ENCODE measurements around the gene TMEM51.
"Not testable (repeated sequence)": the region's sequence is repeated elsewhere in the genome, so short reads cannot be mapped to it uniquely, and the experiment has no call there.

The TMEM51 gene

DNA sequence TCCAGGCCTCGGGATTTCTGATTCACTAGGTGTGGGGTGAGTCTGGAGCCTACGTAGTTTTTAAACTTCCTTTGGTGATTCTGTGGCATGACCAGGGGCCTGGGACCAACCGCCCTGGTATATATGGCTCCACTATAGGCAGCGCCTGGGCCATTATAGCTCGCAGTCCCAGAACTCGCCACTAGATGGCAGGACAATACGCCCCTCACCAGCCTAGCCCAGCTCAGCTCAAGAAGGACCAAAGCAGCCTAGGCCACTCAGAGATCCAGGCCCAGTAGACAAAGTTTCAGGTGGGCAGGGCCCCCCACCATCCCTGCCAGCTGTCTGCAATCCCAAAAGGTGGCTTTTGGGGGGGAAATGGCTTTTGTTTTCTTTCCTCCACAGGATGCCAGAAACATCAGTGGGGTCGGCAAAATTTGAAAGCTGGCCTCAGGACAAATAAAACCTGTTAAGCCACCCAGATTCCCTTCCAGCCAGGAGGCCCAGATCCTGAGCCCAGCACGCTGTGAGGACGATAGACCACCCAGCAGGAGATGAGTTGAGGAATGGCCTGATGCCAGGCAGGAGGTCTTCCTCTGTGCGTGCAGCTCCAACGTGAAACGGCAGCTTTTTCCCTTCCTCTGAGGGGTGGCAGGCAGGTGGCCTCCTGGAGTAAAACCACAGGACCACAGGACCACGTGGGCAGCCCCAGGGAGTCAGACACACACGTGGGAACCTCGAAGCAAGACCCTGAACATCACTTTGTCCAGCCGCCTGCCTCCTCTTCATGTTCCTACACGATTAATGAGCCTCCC lies 24.8 kb upstream of the TMEM51 start:
- DNase-seq, result peak; percentile 74

DNA sequence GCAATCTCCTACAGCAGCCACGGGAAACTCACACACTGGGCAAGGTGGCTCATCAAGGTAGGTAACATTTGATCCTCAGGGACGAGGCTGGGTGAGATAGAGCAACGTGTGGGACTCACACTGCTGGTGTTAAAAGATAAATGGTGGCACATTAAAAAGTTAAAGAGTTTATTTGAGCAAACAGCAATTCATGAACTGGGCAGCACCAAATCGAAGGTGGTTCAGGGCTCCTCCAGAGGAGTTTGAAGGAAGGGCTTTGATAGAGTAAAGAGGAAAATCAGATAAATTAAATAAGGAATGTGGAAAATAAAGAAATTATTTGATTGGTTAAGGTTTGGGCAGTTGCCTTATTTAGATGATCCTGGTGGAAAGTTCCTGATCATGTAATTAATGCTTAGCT lies 23.6 kb upstream of the TMEM51 start:
- no peak for DNase-seq

DNA sequence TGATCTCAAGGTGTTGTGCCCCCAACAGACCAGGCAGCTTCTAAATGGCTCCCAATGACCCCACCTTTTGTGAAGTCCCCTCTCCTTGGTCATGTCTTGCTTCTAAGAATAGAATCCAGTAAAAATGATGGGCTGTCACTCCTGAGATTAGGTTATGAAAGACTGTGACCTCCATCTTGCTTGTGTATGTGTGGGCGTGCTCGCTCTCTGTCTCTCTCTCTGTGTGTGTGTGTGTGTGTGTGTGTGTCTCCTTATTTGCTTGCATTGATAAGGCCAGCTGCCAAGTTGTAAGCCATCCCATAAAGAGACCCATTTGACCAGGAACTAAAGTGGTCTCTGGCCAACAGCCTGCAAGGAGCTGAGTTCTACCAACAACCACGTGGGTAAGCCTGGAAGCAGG lies 22.9 kb upstream of the TMEM51 start:
- no peak for DNase-seq

DNA sequence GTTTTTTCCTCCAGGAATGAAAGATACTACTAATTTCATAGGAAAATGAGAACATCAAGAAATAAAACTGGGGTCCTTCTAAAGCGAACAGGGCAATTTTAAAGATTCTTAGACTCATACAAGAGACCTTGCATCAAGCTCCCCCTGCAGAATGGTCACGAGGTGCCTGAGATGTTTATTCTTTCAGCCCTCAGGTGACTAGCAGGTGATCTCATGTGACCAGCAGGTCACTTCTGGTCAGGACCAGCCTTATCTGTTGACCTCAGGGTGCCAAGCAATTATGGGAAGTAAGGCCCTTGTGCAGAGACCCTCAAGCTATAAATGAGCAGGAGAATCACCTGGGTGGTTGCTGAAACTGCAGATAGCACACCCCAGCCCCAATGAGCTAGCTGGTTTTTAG lies 20.6 kb upstream of the TMEM51 start:
- DNase-seq, result no peak

DNA sequence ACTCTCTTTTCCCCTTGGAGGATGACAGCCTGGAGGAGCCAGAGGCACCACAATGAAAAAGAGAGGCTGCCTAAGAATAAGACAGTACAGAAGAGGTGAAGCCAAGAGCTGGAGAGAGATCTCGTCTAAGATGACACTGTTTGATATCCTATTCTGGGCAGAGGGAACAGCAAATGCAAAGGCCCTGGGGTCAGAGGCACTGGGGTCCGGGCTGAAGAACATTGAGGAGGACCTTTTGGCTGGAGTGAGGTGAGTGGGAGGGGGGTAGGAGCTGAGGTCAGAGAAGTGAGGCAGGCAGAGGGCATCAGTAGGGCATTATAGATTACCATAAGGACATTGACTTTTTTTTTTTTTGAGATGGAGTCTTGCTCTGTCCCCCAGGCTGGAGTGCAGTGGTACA lies 19.3 kb upstream of the TMEM51 start:
- no peak for DNase-seq

DNA sequence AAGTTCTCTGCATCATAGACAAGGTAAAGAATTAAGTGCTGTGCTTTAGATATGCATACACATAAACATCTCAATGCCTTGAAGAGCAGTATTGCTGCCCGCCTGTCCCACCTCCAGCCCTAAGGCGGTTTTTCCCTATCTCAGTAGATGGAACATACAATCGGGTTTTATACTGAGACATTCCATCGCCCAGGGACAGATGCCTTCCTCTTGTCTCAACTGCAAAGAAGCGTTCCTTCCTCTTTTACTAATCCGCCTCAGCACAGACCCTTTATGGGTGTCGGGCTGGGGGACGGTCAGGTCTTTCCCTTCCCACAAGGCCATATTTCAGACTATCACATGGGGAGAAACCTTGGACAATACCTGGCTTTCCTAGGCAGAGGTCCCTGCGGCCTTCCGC lies 17.9 kb upstream of the TMEM51 start:
- not testable (repeated sequence) for DNase-seq

DNA sequence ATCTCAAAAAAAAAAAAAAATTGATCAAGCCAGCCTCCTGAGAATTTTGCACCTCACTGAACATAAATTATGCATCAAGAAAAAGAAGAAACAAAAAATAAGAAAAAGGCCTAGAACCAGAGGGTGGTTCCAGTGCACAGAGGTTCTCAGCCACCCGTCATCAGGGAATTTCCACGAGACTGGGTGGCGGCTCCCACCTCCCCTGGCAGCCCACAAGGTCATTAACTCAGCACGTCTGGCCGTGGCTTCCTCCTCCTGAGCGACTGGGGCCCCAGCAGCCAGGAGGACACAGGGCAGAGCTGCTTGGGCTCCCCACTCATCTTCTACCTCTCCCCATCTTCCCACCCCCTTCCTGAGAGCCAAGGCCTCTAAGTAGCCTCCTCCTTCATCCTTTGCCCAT lies 15.7 kb upstream of the TMEM51 start:
- peak; percentile 93 for DNase-seq

DNA sequence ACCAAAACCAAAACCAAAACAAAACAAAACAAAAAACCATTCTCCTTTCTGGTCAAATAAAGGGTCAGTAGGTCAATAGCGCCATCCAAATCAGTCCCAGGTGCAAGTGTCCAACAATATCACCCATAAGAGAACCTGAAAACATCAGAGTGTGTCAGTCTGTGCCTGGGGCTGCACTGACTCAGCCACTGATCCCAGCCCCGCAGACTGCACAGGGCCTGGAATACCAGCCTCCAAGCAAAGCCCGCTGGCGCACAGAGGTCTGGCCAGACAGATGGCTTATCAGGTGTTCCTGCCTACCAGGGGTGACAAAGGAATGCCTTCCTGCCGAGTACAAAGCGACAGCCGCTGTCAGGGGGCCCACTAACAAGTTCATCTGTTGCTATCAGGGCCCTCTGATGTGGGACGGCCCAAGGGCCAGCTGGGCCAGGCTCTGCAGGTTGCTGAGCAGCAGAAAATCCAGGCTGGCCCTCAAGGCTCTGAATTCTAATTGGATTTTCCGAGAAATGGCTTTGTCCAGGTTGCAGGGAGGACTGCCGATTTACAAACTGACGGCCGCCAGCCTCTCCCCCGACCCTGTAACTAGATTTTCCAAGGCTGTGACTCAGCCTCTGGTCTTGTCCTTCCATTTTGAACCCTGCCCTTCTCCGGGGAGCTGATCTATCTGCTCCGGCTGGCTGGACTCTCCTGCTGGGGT lies 13.7 kb upstream of the TMEM51 start:
- DNase-seq, result no peak

DNA sequence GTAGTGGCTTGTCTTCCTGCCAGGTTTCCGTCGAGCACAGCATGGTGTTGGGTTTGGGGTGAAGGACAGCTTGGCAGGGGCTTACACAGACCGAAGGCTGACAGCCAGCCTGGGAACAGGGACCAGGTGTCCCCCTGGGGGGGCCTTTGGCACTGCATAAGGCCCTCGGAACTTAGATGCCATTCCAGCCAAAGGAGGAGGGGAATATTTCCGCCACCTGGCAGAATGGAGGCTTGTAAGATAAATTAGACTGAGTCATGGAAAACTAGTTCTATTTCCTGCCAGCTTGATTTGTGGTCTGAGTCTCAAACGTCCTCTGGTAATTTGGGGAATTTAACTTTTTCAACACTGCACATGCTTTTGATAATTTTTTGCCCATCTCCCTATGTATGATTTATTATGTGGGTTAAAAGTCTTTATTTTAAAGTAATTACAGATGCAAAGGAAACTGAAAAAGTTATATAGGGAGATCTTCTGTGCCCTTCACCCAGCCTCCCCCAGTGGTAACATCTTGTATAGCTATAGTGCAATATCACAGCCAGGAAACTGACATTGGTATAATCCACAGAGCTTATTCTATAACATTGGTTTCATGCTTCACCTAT lies 11.5 kb upstream of the TMEM51 start:
- peak; percentile 54 for DNase-seq

DNA sequence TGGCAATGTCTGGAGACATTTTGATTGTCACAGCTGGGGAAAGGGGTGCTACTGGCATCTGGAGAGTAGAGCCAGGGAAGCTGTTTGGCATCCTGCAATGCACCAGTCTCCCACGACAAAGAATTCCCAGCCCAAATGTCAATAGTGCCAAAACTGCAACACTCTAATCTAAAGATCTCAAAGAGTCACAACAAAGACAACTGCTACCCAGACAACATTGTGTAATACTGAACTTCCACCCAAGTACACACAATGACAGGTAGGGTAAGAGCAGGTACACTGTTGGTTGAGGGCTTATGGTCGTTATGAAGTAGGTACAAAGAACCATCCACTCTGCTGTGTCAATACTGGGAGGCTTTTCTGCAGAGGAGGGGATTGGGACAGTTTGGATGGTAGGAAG lies 8.2 kb upstream of the TMEM51 start:
- DNase-seq, result no peak

DNA sequence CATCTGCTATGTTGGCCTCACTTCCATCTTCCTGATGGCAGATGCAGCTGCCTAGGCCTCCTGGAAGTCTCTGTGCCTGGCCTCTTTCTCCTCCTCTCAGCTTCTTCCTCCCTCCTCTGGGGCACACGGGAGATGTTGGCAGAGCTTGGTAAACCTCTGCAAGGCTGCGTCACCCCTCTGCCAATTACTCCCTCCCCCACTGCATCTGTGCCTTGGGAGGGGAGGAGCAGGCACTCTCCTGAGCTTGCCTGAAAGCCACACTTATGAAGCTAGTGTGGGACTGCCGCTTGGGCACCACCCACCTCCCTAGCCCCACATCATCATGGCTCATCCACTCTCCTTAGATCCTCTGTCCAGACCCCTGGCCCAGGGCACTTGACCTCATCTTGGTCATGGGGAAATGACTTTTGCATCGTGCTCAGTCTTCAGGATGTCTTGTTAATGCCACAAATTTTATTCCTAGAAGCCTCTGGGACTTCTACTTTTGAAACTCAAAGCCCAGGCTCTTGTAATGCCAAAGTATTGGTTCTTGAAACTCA lies 7.3 kb upstream of the TMEM51 start:
- peak; percentile 52 for DNase-seq

DNA sequence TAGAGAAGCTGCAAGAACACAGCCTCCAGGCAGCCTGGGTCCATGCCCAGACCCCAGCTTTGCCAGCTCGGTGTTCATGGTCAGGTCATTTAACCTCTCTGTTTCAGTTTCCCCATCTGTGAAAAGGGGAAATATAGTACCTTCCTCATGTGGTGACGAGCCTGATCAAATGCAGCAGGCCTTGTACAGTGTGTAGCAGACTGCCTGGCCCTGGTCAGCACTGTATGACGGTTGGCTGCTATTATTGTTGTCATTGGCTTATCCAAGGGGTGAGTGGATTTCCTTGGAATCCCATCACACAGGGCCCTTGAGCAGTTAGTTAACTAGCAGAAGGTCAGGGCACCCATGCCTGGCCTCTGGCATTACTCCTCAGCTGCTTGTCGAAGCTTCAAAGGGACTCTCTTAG lies 6.6 kb upstream of the TMEM51 start:
- peak; percentile 75 for DNase-seq

DNA sequence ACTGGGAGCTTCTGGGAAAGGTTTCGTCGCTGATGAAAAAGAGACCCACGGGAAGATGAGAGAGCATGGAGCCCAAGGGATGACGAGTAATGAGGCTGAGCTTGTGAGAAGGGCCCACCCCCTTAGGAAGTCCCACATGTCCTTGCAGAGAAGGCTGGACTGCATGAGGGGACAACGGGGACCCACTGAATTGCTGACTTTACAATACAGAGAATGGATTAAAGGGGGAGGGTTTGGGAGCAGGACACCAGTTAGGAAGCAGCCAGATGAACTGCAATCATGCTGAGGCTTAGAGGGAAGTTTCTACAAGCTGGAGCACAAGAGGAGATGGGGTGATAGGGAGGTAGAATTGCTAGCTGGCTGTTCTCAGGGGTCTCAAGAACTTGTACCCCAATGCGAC lies 5.5 kb upstream of the TMEM51 start:
- DNase-seq, result no peak

DNA sequence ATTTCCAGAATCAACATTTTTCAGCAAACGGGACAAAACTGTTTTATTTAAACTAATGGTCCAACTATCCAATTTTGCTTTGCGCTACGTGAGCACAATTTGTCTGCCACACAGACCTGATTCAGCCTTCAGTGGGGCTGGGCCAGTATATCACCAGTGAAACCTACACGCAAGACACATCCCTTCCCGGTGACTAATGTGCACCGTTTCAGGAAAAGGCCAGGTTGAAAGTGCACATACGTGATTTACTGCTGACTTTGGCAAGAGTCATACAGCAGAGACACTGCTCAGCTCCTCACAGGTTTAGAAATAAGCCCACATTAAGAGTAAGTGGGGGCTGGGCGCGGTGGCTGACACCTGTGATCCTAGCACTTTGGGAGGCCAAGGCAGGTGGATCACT lies 5.1 kb upstream of the TMEM51 start:
- DNase-seq, result no peak

DNA sequence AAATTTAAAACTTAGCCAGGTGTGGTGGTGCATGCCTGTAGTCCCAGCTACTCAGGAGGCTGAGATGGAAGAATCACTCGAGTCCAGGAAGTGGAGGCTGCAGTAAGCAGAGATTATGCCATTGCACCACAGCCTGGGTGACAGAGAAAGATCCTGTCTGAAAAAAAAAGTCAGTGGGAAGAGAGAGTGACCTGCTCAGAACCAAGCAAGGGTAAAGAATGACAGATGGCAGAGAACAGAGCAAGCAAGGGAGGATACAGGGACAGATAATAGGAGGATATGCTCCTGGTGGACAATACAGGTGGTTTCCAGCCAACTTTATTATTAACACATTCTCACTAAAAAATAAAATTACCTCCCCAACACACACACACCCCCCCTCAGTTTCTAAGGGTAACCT lies 4.6 kb upstream of the TMEM51 start:
- DNase-seq, result peak; percentile 52

DNA sequence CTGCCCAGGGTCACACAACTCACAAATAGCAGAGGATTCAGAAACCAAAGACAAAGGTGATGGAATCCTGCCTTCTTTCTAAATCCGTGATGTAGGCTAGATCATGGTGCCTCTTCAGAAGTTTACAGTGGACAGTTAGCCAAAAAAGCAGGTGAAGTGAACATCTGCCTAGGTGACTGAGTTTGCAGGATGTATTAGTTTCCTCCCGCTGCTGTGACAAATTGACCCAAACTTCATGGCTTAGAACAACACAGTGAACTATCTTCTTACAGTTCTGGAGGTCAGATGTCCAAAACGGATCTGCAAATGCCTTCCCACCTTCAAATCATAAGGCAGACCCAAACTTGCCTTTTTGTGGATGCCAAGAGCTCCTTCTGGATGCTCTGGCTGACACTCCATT lies 3.2 kb upstream of the TMEM51 start:
- DNase-seq, result no peak

DNA sequence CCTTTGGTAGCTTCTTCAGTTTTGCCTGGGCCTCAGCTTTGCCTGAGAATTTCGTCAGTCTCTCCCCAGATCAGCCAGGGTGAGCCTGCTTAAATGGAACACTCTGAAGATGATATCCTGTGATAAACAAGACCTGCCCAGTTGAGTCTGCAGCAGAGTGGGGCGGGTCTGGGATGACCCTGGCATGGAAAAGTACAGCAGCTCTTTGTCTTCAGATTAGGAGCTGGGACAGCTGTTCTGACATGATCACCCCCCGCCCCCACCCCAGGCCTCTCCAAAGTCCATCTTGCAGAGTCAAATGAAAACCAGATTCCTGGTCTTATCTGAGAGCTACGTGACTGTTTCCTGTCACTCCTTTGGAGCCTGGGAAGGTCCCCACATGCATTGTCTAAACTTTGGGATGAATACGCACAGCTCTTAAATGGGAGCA lies 2.2 kb upstream of the TMEM51 start:
- DNase-seq, result no peak

DNA sequence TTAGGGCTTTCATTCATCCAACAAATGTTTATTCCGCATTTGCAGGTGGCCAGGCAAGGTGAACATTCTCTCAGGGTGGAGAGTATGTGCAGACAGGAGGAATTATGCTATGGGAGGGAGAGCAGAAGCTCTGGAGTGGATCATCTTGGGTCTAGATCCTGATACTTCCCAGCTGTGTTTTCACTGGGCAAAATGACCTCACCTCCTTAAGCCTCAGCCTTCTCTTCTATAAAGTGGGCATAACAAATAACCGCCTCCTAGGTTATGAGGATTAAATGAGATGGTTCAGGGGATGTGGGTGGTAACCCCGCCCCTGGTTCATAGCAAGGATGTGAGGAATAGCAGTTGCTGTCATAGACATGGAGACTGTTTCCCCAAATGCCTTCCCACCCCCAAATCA lies 1.7 kb upstream of the TMEM51 start:
- no peak for DNase-seq

DNA sequence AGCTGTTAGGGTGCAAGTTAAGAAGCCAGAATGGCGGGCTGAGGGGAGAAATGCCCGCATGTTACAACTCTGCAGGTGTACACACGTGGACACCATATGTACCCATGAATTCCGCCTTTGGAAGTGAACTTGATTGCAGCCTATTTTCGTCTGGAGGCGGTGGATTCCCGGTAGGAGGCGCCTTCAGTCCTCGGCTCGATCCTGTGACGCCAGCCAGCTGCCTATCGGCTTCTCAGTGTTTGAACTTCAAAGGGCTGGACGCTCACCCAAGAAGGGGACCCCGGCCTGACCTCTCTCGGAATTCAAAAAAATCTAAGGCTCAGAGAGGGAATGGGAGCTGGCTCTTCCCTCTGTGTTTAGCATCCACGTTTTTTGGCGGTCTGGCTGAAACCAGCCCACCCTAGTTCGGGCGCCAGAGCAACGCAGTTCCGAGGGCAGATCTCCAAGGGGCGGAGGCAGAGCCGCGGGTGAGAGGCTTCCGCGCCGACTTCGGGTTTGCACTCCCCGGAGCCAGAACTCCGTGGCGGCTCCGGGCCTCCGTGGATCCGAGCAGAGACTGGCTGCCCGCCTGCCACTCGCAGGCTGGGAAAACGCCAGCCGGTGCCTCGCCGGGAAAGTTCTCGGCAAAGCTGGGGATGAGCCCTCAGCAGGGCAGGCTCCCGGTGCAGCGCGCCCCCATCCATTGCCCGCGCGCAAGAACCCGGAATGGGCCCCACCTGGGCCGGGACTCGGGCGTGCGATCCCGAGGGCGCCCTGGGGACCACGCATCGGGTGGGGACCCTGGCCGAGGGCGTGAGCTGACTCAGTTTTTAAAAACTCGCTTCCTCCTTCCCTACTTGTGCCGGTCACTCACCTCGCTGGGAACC lies 996 bp upstream of the TMEM51 start:
- DNase-seq, result peak; percentile 82

DNA sequence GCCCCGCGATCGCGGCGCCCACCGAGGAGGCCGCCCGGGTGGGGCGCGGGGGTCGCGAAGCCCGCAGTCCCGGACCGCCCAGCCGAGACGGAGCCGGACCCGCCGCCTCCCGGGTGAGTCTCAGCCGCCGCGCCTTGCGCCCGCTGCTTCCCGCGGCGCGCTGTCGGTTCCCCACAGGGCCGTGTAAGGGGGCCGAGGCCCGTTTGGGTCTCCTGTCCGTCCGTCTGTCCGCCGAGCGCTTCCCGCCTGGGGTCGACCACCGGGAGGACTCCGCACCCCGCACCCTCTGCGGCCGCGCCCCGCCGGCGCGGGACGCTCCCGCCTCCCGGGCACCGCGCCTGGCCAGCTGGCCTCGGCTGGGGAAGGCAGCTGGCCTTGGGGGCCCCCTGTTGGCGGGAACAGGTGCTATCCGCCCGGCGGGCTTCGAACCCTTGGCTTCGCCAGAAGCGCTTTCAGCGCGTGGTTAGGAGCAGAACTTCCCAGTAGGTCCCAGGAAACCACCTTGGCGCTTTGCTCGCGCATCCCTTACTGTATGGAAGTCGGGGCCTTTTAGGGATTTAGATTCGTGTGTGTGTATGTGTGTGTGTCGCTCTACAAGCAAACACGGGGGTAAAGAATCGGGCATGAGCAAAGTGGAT lies 414 bp downstream of the TMEM51 start:
- peak; percentile 73 for DNase-seq

DNA sequence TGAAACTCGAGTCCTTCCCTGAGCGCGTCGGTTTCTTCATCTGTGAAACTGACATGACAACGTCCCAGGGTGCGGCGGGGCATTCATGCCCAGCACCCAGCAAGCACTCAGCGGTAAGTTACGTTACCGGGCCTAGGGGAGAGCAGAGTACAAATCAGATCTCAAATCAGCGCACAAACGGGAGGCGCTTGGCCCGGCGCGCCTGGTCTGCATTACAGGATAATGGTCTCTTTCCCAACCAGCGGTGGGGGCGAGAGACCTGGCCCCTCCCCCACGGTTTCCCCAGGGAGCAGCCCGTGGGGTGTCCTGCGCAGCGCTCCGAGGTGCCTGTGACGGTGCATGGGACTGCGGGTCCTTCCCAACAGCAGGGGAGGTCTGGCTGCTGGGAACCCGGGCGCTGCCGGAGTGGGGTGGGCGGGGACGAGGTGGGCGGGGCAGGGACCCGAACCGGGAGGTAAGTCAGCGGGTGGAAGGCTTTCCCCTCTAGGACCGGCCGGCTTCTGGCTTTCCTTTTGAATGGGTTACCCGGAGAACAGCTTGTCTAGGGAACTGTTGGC lies 1.0 kb downstream of the TMEM51 start:
- DNase-seq, result peak; percentile 46

DNA sequence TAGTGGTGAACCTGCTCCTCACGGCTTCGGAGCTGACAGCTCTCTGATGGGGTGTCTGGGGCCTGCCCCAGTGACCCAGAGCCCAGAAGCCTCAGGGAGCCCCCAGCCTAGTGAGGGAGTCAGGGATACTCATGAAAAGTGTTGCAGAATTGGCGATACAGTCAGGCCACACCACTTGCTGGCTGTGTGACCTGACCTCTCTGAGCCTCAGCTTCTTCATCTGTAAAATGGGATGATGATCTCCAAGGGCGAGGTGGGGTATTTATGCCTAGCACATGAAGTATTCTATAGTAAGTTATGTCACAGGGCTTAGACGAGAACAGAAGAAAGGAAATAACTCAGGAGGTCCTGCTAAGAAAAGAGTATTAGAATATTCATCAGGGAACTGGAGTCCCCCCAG lies 1.6 kb downstream of the TMEM51 start:
- no peak for DNase-seq
